Hepatocyte (in vitro differentiated cells): ENCODE data around the gene TMEM44. TPM values are rescaled to one million over a fixed set of nuclear protein-coding genes. Genes with fewer than 3 reads are reported as not detected.

Experiments
- DNase-seq: peaks from one replicate; pipeline ENCODE4 v3.0.0-alpha.2; 2016; ENCODE audit warnings: low spot score
- H2AFZ ChIP-seq: fragments of 200-600 bp; sonication (generic); 2 replicates; pipeline ENCODE4 v1.6.0; 2016; ENCODE audit warnings: antibody characterized with exemption, mild to moderate bottlenecking
- H3K27ac ChIP-seq: fragments of 200-600 bp; sonication (generic); 2 replicates; pipeline ENCODE4 v1.5.1; 2016; ENCODE audit warnings: mild to moderate bottlenecking
- H3K27me3 ChIP-seq: fragments of 200-600 bp; sonication (generic); 2 replicates; pipeline ENCODE4 v1.6.1; 2016
- H3K36me3 ChIP-seq: fragments of 200-600 bp; sonication (generic); replicated peaks from 2 replicates; pipeline ENCODE4 v1.5.1; 2016; ENCODE audit warnings: low read depth; ENCODE audit not compliant: insufficient read depth
- H3K4me1 ChIP-seq: fragments of 200-600 bp; sonication (generic); 2 replicates; pipeline ENCODE4 v1.5.1; 2016; ENCODE audit warnings: mild to moderate bottlenecking, moderate library complexity; ENCODE audit not compliant: insufficient read depth
- H3K4me2 ChIP-seq: fragments of 200-600 bp; sonication (generic); 2 replicates; pipeline ENCODE4 v1.6.0; 2016
- H3K4me3 ChIP-seq: fragments of 200-600 bp; sonication (generic); 2 replicates; pipeline ENCODE4 v1.5.1; 2016; ENCODE audit warnings: mild to moderate bottlenecking
- H3K79me2 ChIP-seq: fragments of 200-600 bp; sonication (generic); 2 replicates; pipeline ENCODE4 v1.6.0; 2017; ENCODE audit warnings: mild to moderate bottlenecking
- H3K9me2 ChIP-seq: fragments of 200-600 bp; sonication (generic); replicated peaks from 2 replicates; pipeline ENCODE4 v1.6.0; 2017; ENCODE audit warnings: mild to moderate bottlenecking; ENCODE audit not compliant: insufficient read depth
- H3K9me3 ChIP-seq: fragments of 200-600 bp; sonication (generic); 2 replicates; pipeline ENCODE4 v1.5.1; 2016; ENCODE audit warnings: low read depth, mild to moderate bottlenecking
- H4K20me1 ChIP-seq: fragments of 200-600 bp; sonication (generic); 2 replicates; pipeline ENCODE4 v1.6.0; 2016; ENCODE audit warnings: mild to moderate bottlenecking; ENCODE audit not compliant: insufficient read depth, poor library complexity, severe bottlenecking
- CTCF ChIP-seq: fragments of 200-600 bp; sonication (generic); IDR thresholded peaks from 2 replicates; pipeline ENCODE4 v1.5.1; 2016; ENCODE audit warnings: antibody characterized with exemption, mild to moderate bottlenecking; ENCODE audit not compliant: poor library complexity
- EZH2 ChIP-seq: fragments of 200-600 bp; sonication (generic); IDR thresholded peaks from 2 replicates; pipeline ENCODE4 v1.6.1; 2016; ENCODE audit warnings: antibody characterized with exemption, mild to moderate bottlenecking, borderline replicate concordance
- EZH2phosphoT487 ChIP-seq: fragments of 200-600 bp; sonication (generic); IDR thresholded peaks from one replicate; pipeline ENCODE4 v1.6.1; 2018; ENCODE audit warnings: antibody characterized with exemption, mild to moderate bottlenecking, low read depth, moderate library complexity; ENCODE audit not compliant: unreplicated experiment, severe bottlenecking
- WGBS: methylation state at CpG from one replicate; pipeline ENCODE4 v1.1.6; 2016; ENCODE audit warnings: low lambda C conversion rate; ENCODE audit errors: missing lambda C conversion rate; 5-methylcytosine and 5-hydroxymethylcytosine counted together
- polyA plus RNA-seq: library from polyadenylated mRNA; unstranded; fragments of >200 nt; fragmentation: Nextera tagmentation; extraction: Ambion mirVana; gene quantifications from 2 replicates; pipeline ENCODE4 v1.2.1, GENCODE V29; 2016
- total RNA-seq: library from RNA; depleted of rRNA; stranded (reverse); fragments of >200 nt; gene quantifications from 2 replicates; pipeline ENCODE4 v1.2.3, GENCODE V29; 2014

Gene TMEM44
- total and polyA plus RNA-seq, 2 experiments from 2014 or later = 6.6 to 9.1 TPM

- Histone ChIP-seq H3K27ac (no peak overlapping the region), H3K4me3 (no peak overlapping the region), H3K36me3 (no peaks in the 10 kb centered on the region), H2AFZ (no peak overlapping the region), H3K4me2 (no peak overlapping the region), H3K4me1 (peaks cover 11% of the 10 kb centered on the region), H3K79me2 (no peaks in the 10 kb centered on the region), H3K9me3 (no peaks in the 10 kb centered on the region), H4K20me1 (no peaks in the 10 kb centered on the region), H3K27me3 (no peaks in the 10 kb centered on the region), H3K9me2 (no peaks in the 10 kb centered on the region)
- no peak for DNase-seq
- WGBS = 89% methylated on average over 9 of the region's 9 CpGs
- TF ChIP-seq CTCF (no peak), EZH2phosphoT487 (no peak), EZH2 (no peak)
Observed at GRCh38 chr3:194575484-194576210, 57.6 kb downstream of the TMEM44 start.

DNA sequence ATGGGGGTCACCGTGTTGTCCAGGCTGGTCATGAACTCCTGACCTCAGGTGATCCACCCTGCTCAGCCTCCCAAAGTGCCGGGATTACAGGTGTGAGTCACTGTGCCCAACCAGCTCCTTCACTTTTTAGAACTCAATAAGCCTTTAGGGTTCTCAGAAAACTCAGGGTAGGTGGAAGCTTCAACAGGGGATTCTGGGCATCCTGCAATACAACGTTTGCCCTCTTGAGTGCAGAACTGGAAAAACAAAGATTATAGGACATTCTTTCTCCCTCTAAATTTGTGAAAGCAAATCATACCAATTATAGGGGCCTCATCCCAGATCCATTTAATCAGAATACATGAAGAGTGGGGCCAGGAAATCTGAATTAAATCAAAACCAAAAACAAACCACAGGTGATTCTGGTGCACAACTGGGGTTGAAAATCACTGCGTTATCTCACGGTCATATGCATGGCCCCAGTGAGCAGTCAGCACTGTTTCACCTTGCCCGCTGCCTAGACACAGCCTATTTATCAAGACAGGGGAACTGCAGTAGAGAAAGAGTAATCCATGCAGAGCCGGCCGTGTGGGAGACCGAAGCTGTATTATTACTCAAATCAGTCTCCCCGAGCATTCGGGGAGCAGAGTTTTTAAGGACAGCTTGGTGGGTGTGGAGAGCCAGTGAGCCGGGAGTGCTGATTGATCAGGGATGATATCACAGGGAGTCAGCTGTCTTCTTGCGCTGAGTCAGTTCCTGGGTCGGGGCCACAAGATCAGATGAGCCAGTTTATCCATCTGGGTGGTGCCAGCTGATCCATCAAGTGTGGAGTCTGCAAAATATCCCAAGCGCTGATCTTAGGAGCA is 58.4 kb downstream of the TMEM44 start:
- Histone ChIP-seq H3K9me2 (no peaks in the 10 kb centered on the region), H3K36me3 (no peaks in the 10 kb centered on the region), H3K9me3 (no peaks in the 10 kb centered on the region), H2AFZ (no peak overlapping the region), H3K79me2 (no peaks in the 10 kb centered on the region), H3K27me3 (no peaks in the 10 kb centered on the region), H3K4me3 (no peak overlapping the region), H3K4me2 (no peak overlapping the region), H3K4me1 (peaks cover 11% of the 10 kb centered on the region), H4K20me1 (no peaks in the 10 kb centered on the region), H3K27ac (no peak overlapping the region)
- DNase-seq = no peak
- 68% methylated on average over 15 of the region's 15 CpGs for WGBS
- no peak for TF ChIP-seq EZH2
- no peak for TF ChIP-seq EZH2phosphoT487
- no peak for TF ChIP-seq CTCF

GRCh38 chr3:194573680-194574437 is 59.4 kb downstream of the TMEM44 start:
- H3K27me3 ChIP-seq = no peaks in the 10 kb centered on the region
- peaks cover 11% of the 10 kb centered on the region for H3K4me1 ChIP-seq
- H3K4me3 ChIP-seq = no peak overlapping the region
- 72% methylated on average over 10 of the region's 10 CpGs for WGBS
- H3K79me2 ChIP-seq = no peaks in the 10 kb centered on the region
- H3K27ac ChIP-seq = no peak overlapping the region
- no peaks in the 10 kb centered on the region for H4K20me1 ChIP-seq
- peak; percentile 68 for DNase-seq
- no peak overlapping the region for H2AFZ ChIP-seq
- no peaks in the 10 kb centered on the region for H3K9me3 ChIP-seq
- H3K9me2 ChIP-seq = no peaks in the 10 kb centered on the region
- TF ChIP-seq CTCF = peak; percentile 51
- TF ChIP-seq EZH2phosphoT487 = no peak
- no peak overlapping the region for H3K4me2 ChIP-seq
- H3K36me3 ChIP-seq = no peaks in the 10 kb centered on the region
